Measurements from ENCODE around the gene DNAI2.

Gene DNAI2

DNA sequence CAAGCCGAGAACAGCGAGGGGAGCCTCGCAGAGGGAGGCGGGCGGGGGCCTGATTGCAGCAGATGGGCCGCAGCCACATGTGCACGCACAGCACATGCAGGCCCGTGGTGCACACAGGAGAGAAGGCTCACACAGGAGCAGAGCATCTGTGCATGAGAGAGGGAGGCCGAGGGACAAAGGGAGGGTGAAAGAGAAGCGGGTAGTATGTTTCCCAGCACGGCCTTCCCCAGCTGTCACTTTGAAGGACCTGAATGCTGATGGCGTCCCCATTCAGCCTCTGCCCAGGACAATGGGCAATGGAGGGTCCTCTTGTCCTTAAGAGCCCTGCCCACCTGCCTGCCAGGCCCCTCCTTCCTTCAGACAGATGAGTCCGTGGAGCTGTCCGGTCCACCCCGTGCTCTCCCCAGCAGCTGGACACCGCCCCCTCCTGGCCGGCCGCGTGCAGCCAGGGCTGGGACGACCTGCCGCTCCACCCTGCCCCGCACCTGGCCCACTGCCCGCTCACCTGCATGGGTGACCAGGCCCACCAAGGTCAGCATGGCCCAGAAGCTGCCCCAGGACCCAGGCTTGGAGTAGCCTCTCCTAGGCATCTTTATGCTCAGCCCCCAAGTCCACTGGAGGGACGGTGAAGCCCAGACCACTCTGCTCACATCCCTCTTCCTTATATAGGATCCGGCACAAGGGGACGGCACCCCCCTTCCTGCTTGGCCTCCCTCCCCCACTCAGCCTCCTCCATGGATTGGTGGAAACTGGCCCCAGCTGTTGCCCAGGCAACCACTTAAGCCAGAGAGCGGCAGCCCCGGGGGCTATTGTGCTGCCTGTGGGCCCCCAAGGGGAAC lies 87.4 kb downstream of the DNAI2 start, which contains the start of gene BTBD17:
TSS of gene BTBD17 (minus strand) at position 639 of the 839 bp plus-strand sequence. CDS start at position 590, 49 bp downstream.
- Histone ChIP-seq H2AFZ (ENCODE audit: low read depth, low read length) (no peak within 1 kb of the TSS), H3K9me3 (ENCODE audit: insufficient read depth, low read length, severe bottlenecking) (no peaks in the 10 kb centered on the region), H4K20me1 (ENCODE audit: insufficient read depth, low read length) (0 out of 2 replicates have a peak, but pooled peaks cover 8% of the 10 kb centered on the region), H3K36me3 (ENCODE audit: insufficient read depth, low read length) (no peaks in the 10 kb centered on the region), H3K9ac (ENCODE audit: low read depth, low read length) (no peak within 1 kb of the TSS), H3K27me3 (ENCODE audit: insufficient read depth, low read length, poor library complexity) (peaks cover 3% of the 10 kb centered on the region), H3K4me1 (ENCODE audit: insufficient read depth, low read length) (no peaks in the 10 kb centered on the region), H3K79me2 (ENCODE audit: insufficient read depth, low read length) (no peaks in the 10 kb centered on the region), H3K4me3 (ENCODE audit: low read depth in 1 of 2, low read length in 2 of 2) (no peak within 1 kb of the TSS), H3K4me2 (ENCODE audit: insufficient read depth, low read length) (no peak within 1 kb of the TSS), H3K27ac (ENCODE audit: low read length) (no peak within 1 kb of the TSS)
- TF ChIP-seq, protein P1, sequence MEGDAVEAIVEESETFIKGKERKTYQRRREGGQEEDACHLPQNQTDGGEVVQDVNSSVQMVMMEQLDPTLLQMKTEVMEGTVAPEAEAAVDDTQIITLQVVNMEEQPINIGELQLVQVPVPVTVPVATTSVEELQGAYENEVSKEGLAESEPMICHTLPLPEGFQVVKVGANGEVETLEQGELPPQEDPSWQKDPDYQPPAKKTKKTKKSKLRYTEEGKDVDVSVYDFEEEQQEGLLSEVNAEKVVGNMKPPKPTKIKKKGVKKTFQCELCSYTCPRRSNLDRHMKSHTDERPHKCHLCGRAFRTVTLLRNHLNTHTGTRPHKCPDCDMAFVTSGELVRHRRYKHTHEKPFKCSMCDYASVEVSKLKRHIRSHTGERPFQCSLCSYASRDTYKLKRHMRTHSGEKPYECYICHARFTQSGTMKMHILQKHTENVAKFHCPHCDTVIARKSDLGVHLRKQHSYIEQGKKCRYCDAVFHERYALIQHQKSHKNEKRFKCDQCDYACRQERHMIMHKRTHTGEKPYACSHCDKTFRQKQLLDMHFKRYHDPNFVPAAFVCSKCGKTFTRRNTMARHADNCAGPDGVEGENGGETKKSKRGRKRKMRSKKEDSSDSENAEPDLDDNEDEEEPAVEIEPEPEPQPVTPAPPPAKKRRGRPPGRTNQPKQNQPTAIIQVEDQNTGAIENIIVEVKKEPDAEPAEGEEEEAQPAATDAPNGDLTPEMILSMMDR (IDR thresholded peaks at IDR 0.05; ENCODE audit: borderline replicate concordance, extremely low read depth, low read length, poor library complexity, severe bottlenecking), result peak; percentile 45
- no peak for TF ChIP-seq EZH2 (IDR thresholded peaks at IDR 0.05; ENCODE audit: borderline replicate concordance, low read depth, low read length, severe bottlenecking)
- DNase-seq (no peak), ATAC-seq (ENCODE audit: insufficient read depth, low read depth) (no peak)

DNA sequence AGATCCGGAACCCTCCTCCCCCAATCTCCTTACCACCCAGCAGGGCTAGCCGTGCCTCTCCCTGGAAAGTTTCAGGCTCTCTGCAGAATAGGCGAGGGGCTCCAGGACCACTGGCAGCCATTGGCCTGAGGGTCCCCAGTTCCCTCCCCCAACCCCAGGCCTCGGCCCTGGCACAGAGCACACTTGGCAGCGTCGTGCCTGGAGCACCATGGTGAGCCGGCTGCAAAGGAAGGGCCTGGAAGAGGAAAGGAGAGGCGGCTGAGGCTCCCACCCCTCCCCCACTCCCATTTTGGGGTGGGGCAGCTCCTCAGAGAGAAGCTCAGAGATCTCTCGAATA lies 88.0 kb downstream of the DNAI2 start:
- H3K9me3 ChIP-seq (ENCODE audit: insufficient read depth, low read length, severe bottlenecking), result no peaks in the 10 kb centered on the region
- peaks cover 3% of the 10 kb centered on the region for H3K27me3 ChIP-seq (ENCODE audit: insufficient read depth, low read length, poor library complexity)
- H3K27ac ChIP-seq (ENCODE audit: low read length), result no peak overlapping the region
- H3K79me2 ChIP-seq (ENCODE audit: insufficient read depth, low read length), result no peaks in the 10 kb centered on the region
- H3K4me3 ChIP-seq (ENCODE audit: low read depth in 1 of 2, low read length in 2 of 2), result no peak overlapping the region
- no peak for ATAC-seq (ENCODE audit: insufficient read depth, low read depth)
- TF ChIP-seq, protein P1 (IDR thresholded peaks at IDR 0.05; ENCODE audit: borderline replicate concordance, extremely low read depth, low read length, poor library complexity, severe bottlenecking), result no peak
- TF ChIP-seq EZH2 (IDR thresholded peaks at IDR 0.05; ENCODE audit: borderline replicate concordance, low read depth, low read length, severe bottlenecking), result no peak
- DNase-seq, result no peak
- H4K20me1 ChIP-seq (ENCODE audit: insufficient read depth, low read length), result 0 out of 2 replicates have a peak, but pooled peaks cover 8% of the 10 kb centered on the region
- H3K36me3 ChIP-seq (ENCODE audit: insufficient read depth, low read length), result no peaks in the 10 kb centered on the region
- no peaks in the 10 kb centered on the region for H3K4me1 ChIP-seq (ENCODE audit: insufficient read depth, low read length)
- no peak overlapping the region for H3K4me2 ChIP-seq (ENCODE audit: insufficient read depth, low read length)
- no peak overlapping the region for H3K9ac ChIP-seq (ENCODE audit: low read depth, low read length)
- H2AFZ ChIP-seq (ENCODE audit: low read depth, low read length), result no peak overlapping the region

DNA sequence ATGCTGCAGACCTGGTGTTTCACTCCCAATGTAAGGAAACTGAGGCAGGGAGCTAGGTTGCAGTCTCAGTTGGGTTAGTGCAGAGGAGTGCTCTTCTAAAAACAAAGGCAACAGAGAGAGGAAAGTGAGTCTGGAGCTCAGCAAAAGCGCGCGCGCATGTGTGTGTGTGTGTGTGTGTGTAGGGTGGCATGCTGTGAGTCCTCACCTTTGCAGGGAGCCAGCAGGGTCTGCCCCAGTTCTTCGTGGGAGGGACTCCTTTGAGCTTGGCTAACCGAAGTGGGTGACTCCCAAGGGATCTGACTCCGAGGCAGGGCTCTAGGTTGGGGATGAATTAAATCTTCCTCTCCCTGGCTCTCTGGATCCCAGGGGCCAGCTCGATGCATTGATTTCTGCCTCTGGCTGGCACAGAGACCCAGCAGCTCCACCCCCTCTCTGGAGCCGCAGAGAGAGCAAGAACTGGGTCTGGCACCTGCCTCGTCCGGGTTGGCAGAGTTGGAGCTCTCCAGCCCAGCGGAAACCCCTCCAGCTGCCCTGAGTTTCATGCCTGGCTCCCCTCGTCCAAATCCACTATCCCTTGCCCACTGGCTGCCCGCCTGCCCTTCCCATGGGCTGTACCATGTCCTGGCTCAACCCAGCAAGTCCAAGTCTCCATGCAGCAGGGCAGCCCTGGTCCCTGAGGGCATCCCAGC lies 88.9 kb downstream of the DNAI2 start:
- Histone ChIP-seq H3K27ac (ENCODE audit: low read length) (no peak overlapping the region), H3K9me3 (ENCODE audit: insufficient read depth, low read length, severe bottlenecking) (no peaks in the 10 kb centered on the region), H2AFZ (ENCODE audit: low read depth, low read length) (no peak overlapping the region), H4K20me1 (ENCODE audit: insufficient read depth, low read length) (peaks cover 14% of the 10 kb centered on the region; the same call in 1 of the 2 replicates), H3K4me1 (ENCODE audit: insufficient read depth, low read length) (no peaks in the 10 kb centered on the region), H3K4me3 (ENCODE audit: low read depth in 1 of 2, low read length in 2 of 2) (no peak overlapping the region), H3K27me3 (ENCODE audit: insufficient read depth, low read length, poor library complexity) (peaks cover 3% of the 10 kb centered on the region), H3K4me2 (ENCODE audit: insufficient read depth, low read length) (no peak overlapping the region), H3K36me3 (ENCODE audit: insufficient read depth, low read length) (no peaks in the 10 kb centered on the region), H3K79me2 (ENCODE audit: insufficient read depth, low read length) (no peaks in the 10 kb centered on the region), H3K9ac (ENCODE audit: low read depth, low read length) (no peak overlapping the region)
- ATAC-seq (ENCODE audit: insufficient read depth, low read depth), result no peak
- no peak for DNase-seq
- TF ChIP-seq, protein P1 (IDR thresholded peaks at IDR 0.05; ENCODE audit: borderline replicate concordance, extremely low read depth, low read length, poor library complexity, severe bottlenecking), result no peak
- no peak for TF ChIP-seq EZH2 (IDR thresholded peaks at IDR 0.05; ENCODE audit: borderline replicate concordance, low read depth, low read length, severe bottlenecking)

All from DND-41 (cell line).